Measurements from ENCODE around the gene TMEFF1. TPM values are rescaled to one million over a fixed set of nuclear protein-coding genes. Genes with fewer than 3 reads are reported as not detected.

The TMEFF1 gene
- total and polyA plus RNA-seq, 8 donors: 0.09 to 0.32 (median 0.22) TPM; not detected in 4

GRCh38 chr9:100474082-100474923, 1.4 kb downstream of the TMEFF1 start:
- no peaks in the 10 kb centered on the region for H3K9me3 ChIP-seq
- no peaks in the 10 kb centered on the region for H3K36me3 ChIP-seq
- no peak for ATAC-seq
- peak overlapping the region in 3 of 4 donors; percentile 36 to 66 (median 50) for H3K4me3 ChIP-seq
- no peak for TF ChIP-seq CTCF (IDR thresholded peaks at IDR 0.05)
- WGBS, 2 donors: 34 to 35% methylated on average over 26 of the region's 26 CpGs
- no peak for DNase-seq
- intact Hi-C loops (cut with DNase I): no loop called here
- FAIRE-seq: no peak
- H3K27ac ChIP-seq: no peak overlapping the region
- no peaks in the 10 kb centered on the region for H3K4me1 ChIP-seq
- no peaks in the 10 kb centered on the region for H3K27me3 ChIP-seq

- Histone ChIP-seq H3K27me3 (no peaks in the 10 kb centered on the region), H3K27ac (no peak overlapping the region), H3K4me3 (no peak overlapping the region), H3K4me1 (no peaks in the 10 kb centered on the region), H3K9me3 (no peaks in the 10 kb centered on the region), H3K36me3 (no peaks in the 10 kb centered on the region)
- 95 to 96% methylated on average over 4 of the region's 4 CpGs for WGBS, 2 donors
- TF ChIP-seq CTCF (IDR thresholded peaks at IDR 0.05): no peak
- intact Hi-C loops (cut with DNase I): no loop called here
- DNase-seq (no peak), FAIRE-seq (no peak), ATAC-seq (no peak)
Measured at GRCh38 chr9:100474924-100475276, 2.0 kb downstream of the TMEFF1 start.

GRCh38 chr9:100477241-100477640, 4.3 kb downstream of the TMEFF1 start:
- DNase-seq (no peak), FAIRE-seq (no peak), ATAC-seq (no peak)
- H3K27ac ChIP-seq: no peak overlapping the region
- H3K36me3 ChIP-seq: no peaks in the 10 kb centered on the region
- no peaks in the 10 kb centered on the region for H3K27me3 ChIP-seq
- WGBS, 2 donors: 89 to 92% methylated on average over 4 of the region's 4 CpGs
- TF ChIP-seq CTCF (IDR thresholded peaks at IDR 0.05): no peak
- no peaks in the 10 kb centered on the region for H3K4me1 ChIP-seq
- no peaks in the 10 kb centered on the region for H3K9me3 ChIP-seq
- H3K4me3 ChIP-seq: no peak overlapping the region
- intact Hi-C loops (cut with DNase I): no loop called here

GRCh38 chr9:100478192-100478591, 5.2 kb downstream of the TMEFF1 start:
- no peaks in the 10 kb centered on the region for H3K27me3 ChIP-seq
- no peak for TF ChIP-seq CTCF (IDR thresholded peaks at IDR 0.05)
- no peaks in the 10 kb centered on the region for H3K36me3 ChIP-seq
- H3K4me1 ChIP-seq: no peaks in the 10 kb centered on the region
- ATAC-seq (no peak), DNase-seq (no peak), FAIRE-seq (no peak)
- H3K4me3 ChIP-seq: no peak overlapping the region
- 90 to 91% methylated on average over 6 of the region's 6 CpGs for WGBS, 2 donors
- intact Hi-C loops (cut with DNase I): no loop called here
- no peak overlapping the region for H3K27ac ChIP-seq
- H3K9me3 ChIP-seq: no peaks in the 10 kb centered on the region

GRCh38 chr9:100479820-100480219, 6.9 kb downstream of the TMEFF1 start:
- Histone ChIP-seq H3K4me1 (no peaks in the 10 kb centered on the region), H3K9me3 (no peaks in the 10 kb centered on the region), H3K27me3 (no peaks in the 10 kb centered on the region), H3K36me3 (no peaks in the 10 kb centered on the region), H3K27ac (no peak overlapping the region), H3K4me3 (no peak overlapping the region)
- intact Hi-C loops (cut with DNase I): no loop called here
- no peak for TF ChIP-seq CTCF (IDR thresholded peaks at IDR 0.05)
- DNase-seq (no peak), ATAC-seq (no peak), FAIRE-seq (no peak)
- WGBS, 2 donors: 62 to 74% methylated on average over 2 of the region's 2 CpGs
